Central memory CD8-positive, alpha-beta T cell (primary cell): ENCODE data around the gene TGFB3.

Experiments used
- ATAC-seq: fragments of 150-1000 bp; cut with Tn5 transposase; replicated peaks from 2 replicates; pipeline ENCODE4 v1.10.0; 2022; ENCODE audit warnings: mild to moderate bottlenecking, moderate FRiP score, moderate number of reproducible peaks; ENCODE audit not compliant: poor library complexity, severe bottlenecking; ENCODE audit errors: extremely low read depth
- DNase-seq, 2 donors: peaks; one replicate each; pipeline ENCODE4 v3.0.0; 2021; ENCODE audit warnings: low spot score in 2 of 2
- H3K27ac Mint-ChIP-seq: one replicate; pipeline ENCODE4 v1.8.0; 2022; ENCODE audit warnings: low read depth, mild to moderate bottlenecking, moderate library complexity, mixed read lengths
- H3K27me3 Mint-ChIP-seq: one replicate; pipeline ENCODE4 v1.8.0; 2022; ENCODE audit warnings: mixed read lengths
- H3K36me3 Mint-ChIP-seq: one replicate; pipeline ENCODE4 v1.8.0; 2022; ENCODE audit warnings: mild to moderate bottlenecking, moderate library complexity, mixed read lengths; ENCODE audit not compliant: insufficient read depth
- H3K4me1 Mint-ChIP-seq: one replicate; pipeline ENCODE4 v1.8.0; 2022; ENCODE audit warnings: mixed read lengths
- H3K4me3 Mint-ChIP-seq: one replicate; pipeline ENCODE4 v1.8.0; 2022; ENCODE audit warnings: mild to moderate bottlenecking, moderate library complexity, mixed read lengths
- H3K9me3 Mint-ChIP-seq: one replicate; pipeline ENCODE4 v1.8.0; 2022; ENCODE audit warnings: mixed read lengths

Gene TGFB3

GRCh38 chr14:75983019-75983358, 1.2 kb upstream of the TGFB3 start:
- ATAC-seq = no peak
- H3K4me1 Mint-ChIP-seq = peaks cover 55% of the 10 kb centered on the region

GRCh38 chr14:75982266-75983018, 647 bp upstream of the TGFB3 start:
- H3K4me3 Mint-ChIP-seq = peak overlapping the region; percentile 73
- H3K27me3 Mint-ChIP-seq = no peaks in the 10 kb centered on the region
- peaks cover 13% of the 10 kb centered on the region for H3K36me3 Mint-ChIP-seq
- no peaks in the 10 kb centered on the region for H3K9me3 Mint-ChIP-seq
- ATAC-seq (peak; percentile 61), DNase-seq (peak; percentile 71 to 75)
- H3K27ac Mint-ChIP-seq = peak overlapping the region; percentile 74
- H3K4me1 Mint-ChIP-seq = peaks cover 55% of the 10 kb centered on the region

More at GRCh38 chr14:75983019-75983358, 1.2 kb upstream of the TGFB3 start:
- peak overlapping the region; percentile 73 for H3K4me3 Mint-ChIP-seq
- no peaks in the 10 kb centered on the region for H3K9me3 Mint-ChIP-seq
- no peak for DNase-seq
- H3K36me3 Mint-ChIP-seq = peaks cover 13% of the 10 kb centered on the region
- H3K27me3 Mint-ChIP-seq = no peaks in the 10 kb centered on the region
- peak overlapping the region; percentile 65 for H3K27ac Mint-ChIP-seq

GRCh38 chr14:75980856-75981255, 939 bp downstream of the TGFB3 start:
- ATAC-seq = no peak
- Mint-ChIP-seq H3K27me3 (no peaks in the 10 kb centered on the region), H3K36me3 (peaks cover 12% of the 10 kb centered on the region), H3K4me3 (peak overlapping the region; percentile 73), H3K9me3 (no peaks in the 10 kb centered on the region), H3K27ac (peak overlapping the region; percentile 74), H3K4me1 (peaks cover 44% of the 10 kb centered on the region)
- no peak for DNase-seq

GRCh38 chr14:75979648-75980565, 1.9 kb downstream of the TGFB3 start:
- Mint-ChIP-seq H3K9me3 (no peaks in the 10 kb centered on the region), H3K4me1 (peaks cover 37% of the 10 kb centered on the region), H3K27ac (peak overlapping the region; percentile 74), H3K27me3 (no peaks in the 10 kb centered on the region), H3K36me3 (peaks cover 6% of the 10 kb centered on the region), H3K4me3 (peak overlapping the region; percentile 25)
- ATAC-seq (no peak), DNase-seq (no peak)

GRCh38 chr14:75979071-75979571, 2.7 kb downstream of the TGFB3 start:
- no peak for ATAC-seq
- peaks cover 37% of the 10 kb centered on the region for H3K4me1 Mint-ChIP-seq
- H3K9me3 Mint-ChIP-seq = no peaks in the 10 kb centered on the region
- DNase-seq = no peak
- H3K36me3 Mint-ChIP-seq = peaks cover 6% of the 10 kb centered on the region
- no peak overlapping the region for H3K27ac Mint-ChIP-seq
- H3K4me3 Mint-ChIP-seq = peak overlapping the region; percentile 25
- H3K27me3 Mint-ChIP-seq = no peaks in the 10 kb centered on the region

- Mint-ChIP-seq H3K36me3 (peaks cover 6% of the 10 kb centered on the region), H3K9me3 (no peaks in the 10 kb centered on the region), H3K4me1 (peaks cover 37% of the 10 kb centered on the region), H3K4me3 (no peak overlapping the region), H3K27ac (peak overlapping the region; percentile 23), H3K27me3 (no peaks in the 10 kb centered on the region)
- no peak for DNase-seq
- ATAC-seq = no peak
Observed at GRCh38 chr14:75978249-75978731, 3.5 kb downstream of the TGFB3 start.

- Mint-ChIP-seq H3K27me3 (no peaks in the 10 kb centered on the region), H3K36me3 (peaks cover 3% of the 10 kb centered on the region), H3K4me3 (no peak overlapping the region), H3K9me3 (no peaks in the 10 kb centered on the region), H3K27ac (no peak overlapping the region), H3K4me1 (peaks cover 37% of the 10 kb centered on the region)
- DNase-seq (no peak), ATAC-seq (no peak)
Observed at GRCh38 chr14:75977582-75977943, 4.2 kb downstream of the TGFB3 start.

GRCh38 chr14:75976826-75977581, 4.8 kb downstream of the TGFB3 start:
- Mint-ChIP-seq H3K4me3 (no peak overlapping the region), H3K27me3 (no peaks in the 10 kb centered on the region), H3K27ac (no peak overlapping the region), H3K4me1 (peaks cover 36% of the 10 kb centered on the region), H3K9me3 (no peaks in the 10 kb centered on the region), H3K36me3 (peaks cover 3% of the 10 kb centered on the region)
- DNase-seq (no peak), ATAC-seq (no peak)

- ATAC-seq (no peak), DNase-seq (no peak)
- Mint-ChIP-seq H3K36me3 (no peaks in the 10 kb centered on the region), H3K9me3 (no peaks in the 10 kb centered on the region), H3K4me1 (no peaks in the 10 kb centered on the region), H3K27me3 (no peaks in the 10 kb centered on the region), H3K27ac (no peak overlapping the region), H3K4me3 (no peak overlapping the region)
Observed at GRCh38 chr14:75972801-75973421, 8.9 kb downstream of the TGFB3 start.

- no peaks in the 10 kb centered on the region for H3K27me3 Mint-ChIP-seq
Observed at GRCh38 chr14:75971509-75971908, 10.3 kb downstream of the TGFB3 start.

GRCh38 chr14:75970989-75971388, 10.8 kb downstream of the TGFB3 start:
- no peak overlapping the region for H3K4me3 Mint-ChIP-seq
- DNase-seq (no peak), ATAC-seq (no peak)
- H3K27ac Mint-ChIP-seq = no peak overlapping the region
- H3K36me3 Mint-ChIP-seq = no peaks in the 10 kb centered on the region
- no peaks in the 10 kb centered on the region for H3K4me1 Mint-ChIP-seq
- H3K9me3 Mint-ChIP-seq = no peaks in the 10 kb centered on the region
- H3K27me3 Mint-ChIP-seq = no peaks in the 10 kb centered on the region

More at GRCh38 chr14:75971509-75971908, 10.3 kb downstream of the TGFB3 start:
- Mint-ChIP-seq H3K27ac (no peak overlapping the region), H3K4me1 (no peaks in the 10 kb centered on the region), H3K4me3 (no peak overlapping the region), H3K36me3 (no peaks in the 10 kb centered on the region), H3K9me3 (no peaks in the 10 kb centered on the region)
- ATAC-seq (no peak), DNase-seq (no peak)

- Mint-ChIP-seq H3K36me3 (no peaks in the 10 kb centered on the region), H3K4me3 (no peak overlapping the region), H3K9me3 (no peaks in the 10 kb centered on the region), H3K27me3 (no peaks in the 10 kb centered on the region), H3K4me1 (no peaks in the 10 kb centered on the region), H3K27ac (no peak overlapping the region)
- DNase-seq (no peak), ATAC-seq (no peak)
Observed at GRCh38 chr14:75969891-75970290, 11.9 kb downstream of the TGFB3 start.
